GM19468 (cell line): ENCODE results near the gene EYS.
"Not testable (repeated sequence)": the region's sequence is repeated elsewhere in the genome, so short reads cannot be mapped to it uniquely, and the experiment has no call there.

Experiments
- ATAC-seq: cut with Tn5 transposase; IDR thresholded peaks from one replicate; pipeline ENCODE4 v1.9.1; 2021; ENCODE audit warnings: mild to moderate bottlenecking, moderate library complexity, moderate number of reproducible peaks; ENCODE audit not compliant: unreplicated experiment; ENCODE audit errors: extremely low read depth

The EYS gene

DNA sequence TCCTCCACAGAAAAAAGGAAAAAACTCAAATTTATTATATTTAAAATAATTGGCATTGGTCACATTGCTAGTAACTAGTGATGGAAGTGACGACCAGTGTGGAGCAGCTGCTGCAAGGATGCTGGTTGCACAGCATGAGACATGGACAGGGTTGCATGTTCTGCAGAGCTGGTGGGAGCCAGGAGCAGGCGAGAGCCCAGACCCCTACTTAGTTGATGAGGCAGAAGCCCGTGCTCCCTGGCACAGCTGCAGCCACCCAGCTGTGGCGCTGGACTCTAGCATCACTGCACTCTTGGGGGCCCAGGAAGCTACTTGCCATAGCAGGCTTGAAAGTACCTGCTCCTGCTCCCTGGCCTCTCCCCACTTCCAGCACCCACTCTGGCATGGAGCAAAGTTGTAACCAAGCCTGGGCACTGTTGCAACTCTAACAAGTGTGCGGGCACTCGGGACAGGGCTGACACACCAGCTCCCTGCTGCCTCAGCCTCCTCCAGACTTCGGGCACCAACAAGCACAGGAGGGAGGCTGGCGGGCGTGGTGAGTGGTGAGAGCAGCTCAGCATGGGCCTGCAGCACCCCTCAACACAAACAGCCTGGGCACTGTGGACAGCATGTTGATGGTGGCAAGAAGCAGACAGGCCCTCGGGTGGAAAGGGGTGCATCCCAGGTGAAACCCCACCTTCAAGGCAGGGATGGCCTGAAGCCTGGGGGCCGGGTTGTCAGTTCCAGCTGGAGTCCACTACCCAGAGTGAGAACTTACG is 69.6 kb downstream of the EYS start:
- ATAC-seq: no peak

DNA sequence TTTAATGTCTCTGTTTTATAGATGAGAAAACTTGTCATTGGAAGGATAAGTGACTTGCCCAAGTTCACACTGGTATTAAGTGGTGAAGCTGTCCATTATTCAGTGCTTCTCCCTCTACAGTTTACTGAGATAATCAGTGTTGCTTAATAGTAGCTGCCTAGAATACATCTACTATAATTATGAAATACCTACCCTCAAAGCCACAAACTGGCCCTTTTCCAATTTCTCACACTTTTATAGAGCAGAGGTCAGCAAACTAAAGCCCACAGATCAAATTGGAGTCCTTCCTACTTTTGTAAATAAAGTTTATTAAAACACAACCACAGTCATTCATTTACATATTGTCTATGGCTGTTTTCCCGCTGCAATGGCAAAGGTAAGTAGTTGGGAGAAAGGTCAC is 73.5 kb downstream of the EYS start:
- ATAC-seq: no peak

DNA sequence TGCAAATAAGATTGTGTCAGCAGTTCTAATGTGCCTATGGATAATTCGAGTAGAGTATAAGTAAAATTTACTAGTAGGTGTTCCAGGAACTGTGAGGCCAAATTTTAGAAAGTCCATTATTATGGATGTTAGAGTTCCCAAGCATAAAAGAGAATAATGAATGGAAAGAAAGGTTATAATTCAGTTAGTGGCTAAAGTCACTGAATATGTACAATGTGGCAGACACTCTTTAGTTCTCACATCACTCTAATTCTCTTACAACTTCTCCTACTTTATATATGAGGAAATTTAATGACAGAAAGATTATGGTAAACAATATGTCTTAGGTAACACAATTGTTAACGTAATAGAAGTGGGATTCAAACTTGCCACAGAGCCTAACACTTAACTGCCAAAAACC is 75.3 kb downstream of the EYS start:
- ATAC-seq: no peak

DNA sequence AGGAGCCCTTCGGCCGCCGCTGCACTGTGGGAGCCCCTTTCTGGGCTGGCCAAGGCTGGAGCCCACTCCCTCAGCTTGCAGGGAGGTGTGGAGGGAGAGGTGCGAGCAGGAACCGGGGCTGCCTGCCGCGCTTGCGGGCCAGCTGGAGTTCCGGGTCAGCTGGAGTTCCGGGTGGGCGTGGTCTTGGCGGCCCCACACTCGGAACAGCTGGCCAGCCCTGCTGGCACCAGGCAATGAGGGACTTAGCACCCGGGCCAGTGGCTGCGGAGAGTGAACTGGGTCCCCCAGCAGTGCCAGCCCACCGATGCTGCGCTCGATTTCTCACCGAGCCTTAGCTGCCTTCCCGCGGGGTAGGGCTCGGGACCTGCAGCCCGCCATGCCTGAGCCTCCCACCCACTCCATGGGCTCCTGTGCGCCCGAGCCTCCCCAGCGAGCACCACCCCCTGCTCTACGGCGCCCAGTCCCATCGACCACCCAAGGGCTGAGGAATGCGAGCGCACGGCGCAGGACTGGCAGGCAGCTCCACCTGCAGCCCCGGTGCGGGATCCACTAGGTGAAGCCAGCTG is 79.5 kb downstream of the EYS start:
- not testable (repeated sequence) for ATAC-seq

DNA sequence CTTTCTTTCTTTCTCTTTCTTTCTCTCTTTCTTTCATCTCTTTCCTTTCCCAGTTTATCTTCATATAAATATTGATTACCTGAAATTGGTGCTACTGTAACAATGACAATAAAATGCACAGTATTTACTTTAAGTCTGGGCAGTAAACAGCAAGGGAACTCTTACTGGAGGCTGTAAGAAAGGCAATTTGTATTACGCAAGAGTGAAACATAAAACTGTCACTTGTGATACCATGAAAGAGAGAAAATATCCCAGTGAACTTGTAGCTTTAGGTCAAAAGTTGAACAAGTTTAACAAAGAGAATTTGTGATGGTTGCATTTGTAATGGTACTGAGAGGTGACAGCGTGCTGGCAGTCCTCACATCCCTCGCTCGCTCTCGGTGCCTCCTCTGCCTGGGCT is 80.0 kb downstream of the EYS start:
- ATAC-seq: no peak

DNA sequence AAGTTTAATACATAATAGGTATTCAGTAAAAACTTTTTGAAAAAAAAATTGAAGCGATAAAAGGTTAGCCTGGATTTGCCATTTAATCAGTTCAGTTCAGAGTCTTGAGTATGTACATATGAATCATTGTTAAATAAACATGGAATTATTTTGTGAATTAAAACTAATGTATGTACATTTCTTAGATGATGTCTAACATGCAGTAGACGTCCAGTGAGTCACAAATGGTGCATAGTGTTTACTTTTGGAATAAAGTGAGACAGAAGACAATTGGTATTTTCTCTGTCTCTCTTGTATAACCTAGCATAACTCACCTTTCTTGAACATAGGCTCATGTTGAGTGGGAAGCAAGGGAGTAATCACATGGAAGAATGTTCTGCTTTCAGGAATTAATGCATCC is 83.5 kb downstream of the EYS start:
- ATAC-seq: no peak

DNA sequence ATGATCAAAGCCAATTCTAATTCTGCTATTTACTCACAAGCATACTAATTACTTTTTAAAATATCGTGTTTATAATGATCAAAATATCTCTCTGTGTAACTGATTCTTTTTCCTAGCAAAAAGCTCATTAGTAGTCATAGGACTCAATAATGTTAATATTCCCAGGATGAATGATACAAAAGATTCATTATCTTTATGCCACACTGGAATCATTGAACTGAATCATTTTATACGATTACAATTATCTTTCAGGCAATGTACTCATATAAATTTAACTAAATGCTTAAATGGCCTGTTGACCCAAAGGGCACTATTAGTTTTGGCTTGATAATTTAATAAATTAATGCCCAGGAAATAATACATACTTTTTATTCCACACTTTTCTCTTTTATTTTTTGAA is 96.3 kb downstream of the EYS start:
- no peak for ATAC-seq

DNA sequence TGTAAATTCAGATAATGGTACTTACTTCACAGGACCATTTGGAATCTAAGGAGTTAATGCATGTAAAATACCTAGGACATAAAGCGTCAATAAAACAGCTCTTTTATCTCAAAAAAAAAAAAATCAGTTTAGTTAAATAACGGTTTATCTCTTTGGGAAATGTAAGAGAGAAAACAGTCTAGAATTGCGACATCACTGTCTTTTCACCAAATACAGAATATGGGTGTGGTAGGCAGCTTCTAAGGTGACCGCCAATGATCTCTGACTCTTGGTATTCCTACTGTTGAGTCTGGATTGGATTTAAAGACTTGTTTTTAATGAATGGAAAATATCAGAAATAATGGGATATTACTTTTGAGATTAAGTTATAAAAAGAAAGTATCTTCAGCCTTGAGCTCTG is 111.5 kb downstream of the EYS start:
- no peak for ATAC-seq

DNA sequence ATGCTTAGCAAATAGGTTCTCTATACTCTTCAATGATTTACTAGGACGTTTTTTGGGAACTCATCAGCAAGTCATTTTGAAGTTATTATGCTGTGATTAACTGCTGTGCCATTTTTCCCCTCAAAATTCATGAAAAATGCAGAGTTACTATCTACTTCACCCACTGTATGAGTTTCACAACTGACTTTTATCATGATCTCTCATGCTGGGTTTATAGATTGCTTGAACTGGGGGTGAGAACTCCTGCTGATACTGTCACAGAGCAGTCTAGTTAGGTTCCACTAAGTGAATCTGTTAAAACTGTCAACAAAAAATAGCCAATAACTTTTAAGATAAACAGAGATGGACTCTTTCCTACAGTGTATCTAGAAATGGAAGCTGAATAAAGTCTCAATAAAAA is 136.7 kb downstream of the EYS start:
- no peak for ATAC-seq

DNA sequence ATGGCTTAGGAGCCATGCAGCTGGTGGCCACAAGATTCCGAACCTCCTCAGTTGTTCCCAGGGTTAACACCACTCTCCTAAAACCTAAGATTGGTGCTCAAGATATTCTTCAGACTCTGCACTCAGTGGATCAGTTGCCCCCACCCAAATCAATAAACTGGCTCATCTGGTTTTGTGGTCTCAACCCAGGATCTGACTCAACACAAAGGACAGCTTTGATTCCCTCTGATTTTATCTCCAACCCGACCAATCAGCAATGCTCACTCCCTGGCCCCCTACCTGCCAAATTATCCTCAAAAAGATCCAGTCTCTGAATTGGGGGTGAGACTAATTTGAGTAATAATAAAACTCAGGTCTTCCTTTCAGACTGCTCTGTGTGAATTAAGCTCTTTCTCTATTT is 137.5 kb downstream of the EYS start:
- ATAC-seq: no peak

DNA sequence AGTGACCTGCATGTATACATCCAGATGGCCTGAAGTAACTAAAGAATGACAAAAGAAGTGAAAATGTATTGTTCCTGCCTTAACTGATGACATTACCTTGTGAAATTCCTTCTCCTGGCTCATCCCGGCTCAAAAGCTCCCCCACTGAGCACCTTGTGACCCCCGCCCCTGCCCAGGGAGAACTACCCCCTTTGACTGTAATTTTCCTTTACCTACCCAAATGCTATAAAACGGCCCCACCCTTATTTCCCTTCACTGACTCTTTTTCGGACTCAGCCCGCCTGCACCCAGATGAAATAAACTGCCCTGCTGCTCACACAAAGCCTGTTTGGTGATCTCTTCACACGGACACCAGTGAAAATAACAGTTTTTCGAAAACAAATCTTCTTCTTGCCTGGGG is 138.0 kb downstream of the EYS start:
- ATAC-seq: not testable (repeated sequence)

DNA sequence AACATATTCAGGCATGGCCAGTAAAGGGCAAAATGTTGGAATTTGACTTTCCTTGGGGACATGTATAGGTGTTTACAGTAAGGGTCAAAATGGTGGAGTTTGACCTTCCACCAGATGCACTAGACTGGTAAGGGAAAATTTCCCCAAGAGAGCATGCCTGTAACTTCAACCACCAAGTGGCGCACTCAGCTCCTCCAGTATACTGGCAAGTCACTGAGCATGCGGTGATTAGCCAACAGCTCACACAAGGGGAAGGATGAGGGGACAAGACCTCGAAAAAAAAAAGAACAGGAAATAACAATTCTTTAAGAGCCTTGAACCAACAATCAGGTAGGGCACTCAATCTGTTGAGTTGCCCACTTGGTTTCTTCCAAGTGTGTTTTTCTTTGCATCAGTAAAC is 140.9 kb downstream of the EYS start:
- no peak for ATAC-seq

DNA sequence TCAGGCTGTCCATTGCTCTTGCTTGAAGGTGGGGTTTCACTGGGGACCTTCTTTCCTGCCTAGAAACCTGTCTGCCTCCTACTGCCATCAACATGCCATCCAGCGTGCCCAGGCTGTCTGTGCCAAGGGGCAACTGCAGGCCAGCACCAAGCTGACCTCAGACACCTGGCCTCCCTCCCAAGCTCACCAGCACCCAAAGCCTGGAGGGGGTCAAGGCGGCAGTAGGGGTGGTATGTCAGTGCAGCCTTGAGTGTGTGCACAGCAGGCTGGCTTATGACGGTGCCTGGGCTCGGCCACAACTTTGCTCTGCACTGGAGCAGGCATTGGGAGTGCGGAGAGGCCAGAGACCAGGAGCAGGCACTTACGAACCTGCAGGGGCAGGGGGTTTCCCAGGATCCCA is 149.0 kb downstream of the EYS start:
- ATAC-seq: no peak

DNA sequence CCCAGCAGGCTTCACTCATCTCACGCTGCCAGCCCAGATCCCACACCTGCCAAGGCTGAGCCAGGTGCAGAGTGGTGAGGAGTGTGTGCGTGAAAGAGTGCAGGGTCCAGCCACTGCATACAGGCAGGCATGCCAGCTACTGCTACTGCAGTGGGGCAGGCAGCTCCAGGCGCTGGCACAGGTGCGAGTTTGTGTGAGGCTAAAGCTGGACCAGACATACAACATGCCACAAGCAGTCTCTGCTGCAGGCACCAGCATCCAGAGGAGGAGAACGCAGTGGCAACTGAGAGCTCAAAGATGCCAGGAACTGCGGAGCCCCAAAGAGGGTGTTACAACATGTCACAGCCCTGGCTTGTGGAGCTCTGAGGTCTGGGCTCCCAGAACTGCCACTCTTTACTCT is 149.8 kb downstream of the EYS start:
- ATAC-seq: no peak

DNA sequence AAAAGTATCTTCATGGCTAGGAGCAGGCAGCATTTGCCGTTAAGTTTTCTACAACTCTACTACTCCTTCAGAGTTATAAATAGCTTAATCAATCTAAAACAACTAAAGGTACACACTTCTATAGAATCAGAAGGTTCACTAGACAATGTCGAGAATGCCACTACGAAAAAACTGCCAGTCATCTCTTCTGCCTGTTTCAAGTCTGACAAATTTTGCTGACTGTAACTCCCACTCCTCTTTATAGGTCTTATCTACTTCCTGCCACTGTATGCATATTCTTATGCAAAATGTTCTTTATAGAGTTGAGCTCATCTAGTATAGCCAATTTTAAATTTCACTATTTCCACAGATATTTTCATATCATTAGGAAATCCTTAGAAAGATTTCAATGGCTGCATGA is 160.1 kb downstream of the EYS start:
- ATAC-seq: no peak

DNA sequence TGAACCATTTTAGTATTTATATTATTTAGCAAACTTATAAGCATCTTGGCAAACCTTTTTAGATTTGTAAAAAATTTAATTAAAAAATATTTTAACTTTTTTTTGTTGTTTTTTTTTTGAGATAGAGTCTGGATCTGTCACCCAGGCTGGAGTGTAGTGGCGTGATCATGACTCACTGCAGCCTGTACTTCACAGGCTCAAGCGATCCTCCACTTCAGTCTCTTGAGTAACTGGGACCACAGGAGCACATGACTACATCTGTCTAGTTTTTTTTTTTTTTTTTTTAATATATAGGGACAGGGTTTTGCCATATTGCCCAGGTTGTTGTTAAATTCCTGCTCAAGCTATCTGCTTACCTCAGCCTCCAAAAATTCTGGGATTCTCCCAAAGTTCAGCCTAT is 161.1 kb downstream of the EYS start:
- ATAC-seq: no peak

DNA sequence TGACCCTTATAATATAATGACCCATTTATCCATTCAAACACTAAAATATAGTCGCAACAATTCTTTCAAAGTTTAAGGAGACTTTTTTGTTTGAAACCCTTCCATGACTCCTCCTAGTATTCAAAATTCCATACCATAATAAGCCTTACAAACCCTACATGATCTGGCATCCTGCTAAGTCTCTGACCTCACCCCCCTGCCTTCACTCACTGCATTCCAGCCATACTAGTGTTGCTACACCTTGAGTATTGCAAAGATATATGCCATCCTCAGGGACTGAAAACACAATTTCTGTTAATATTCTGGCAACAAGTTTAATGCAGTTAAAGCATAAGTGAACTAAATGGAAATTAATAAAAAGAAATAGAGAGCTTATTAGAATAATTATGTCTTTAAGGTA is 168.4 kb downstream of the EYS start:
- ATAC-seq: no peak

DNA sequence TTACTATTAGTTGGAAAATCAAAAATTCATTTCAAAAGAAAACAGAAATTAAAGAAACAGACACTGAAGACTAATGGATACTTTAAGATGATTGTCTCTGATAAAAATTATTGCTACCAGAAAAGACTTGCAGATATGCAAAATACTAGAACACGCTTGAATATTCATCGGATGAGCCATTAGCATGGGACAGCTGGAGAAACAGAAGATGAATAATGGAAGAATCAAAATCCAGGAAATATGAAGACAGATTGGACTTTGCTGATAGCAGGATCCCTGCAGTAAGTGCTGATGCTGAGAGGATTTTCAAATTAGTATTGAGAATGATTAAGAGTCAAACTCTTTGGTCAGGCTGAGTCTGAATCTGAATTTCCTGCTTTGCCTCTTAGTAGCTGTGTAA is 169.4 kb downstream of the EYS start:
- ATAC-seq: no peak

DNA sequence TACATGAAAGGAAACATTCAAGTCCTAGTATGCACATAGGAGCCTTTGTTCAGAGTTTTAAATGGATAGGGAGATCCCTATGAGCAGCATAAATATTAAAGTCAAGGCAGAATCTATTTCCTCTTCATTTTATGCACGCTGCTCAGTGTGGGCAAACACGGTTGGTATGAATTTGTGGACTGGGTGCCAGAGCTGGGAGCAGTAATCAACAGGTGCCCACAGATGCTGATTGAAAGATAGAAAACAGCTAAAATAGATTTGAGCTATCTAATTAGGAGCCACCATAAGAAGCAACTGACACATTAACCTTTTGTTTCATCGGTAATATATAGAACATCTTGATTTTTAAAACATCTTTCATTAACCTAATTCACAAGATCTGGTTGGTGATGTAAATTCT is 175.5 kb downstream of the EYS start:
- no peak for ATAC-seq

DNA sequence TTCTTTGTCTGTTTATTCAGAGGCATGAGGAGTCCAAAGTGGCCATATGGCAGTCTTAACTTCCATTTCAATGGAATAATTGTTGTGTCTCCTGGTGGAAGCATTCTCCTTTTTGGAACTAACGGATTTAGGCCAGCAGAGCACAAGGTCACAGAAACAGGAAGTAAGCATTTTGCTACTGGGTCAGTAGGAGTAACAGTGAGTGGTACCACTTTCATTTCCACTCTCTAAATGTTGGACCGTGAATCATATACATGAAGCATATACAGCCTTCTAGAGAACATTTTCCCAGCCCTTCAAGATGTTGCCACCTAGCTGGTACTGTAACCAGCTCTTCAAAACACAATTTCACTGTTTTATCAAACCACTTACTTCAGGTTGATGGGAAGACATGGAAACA is 182.8 kb downstream of the EYS start:
- ATAC-seq: no peak

DNA sequence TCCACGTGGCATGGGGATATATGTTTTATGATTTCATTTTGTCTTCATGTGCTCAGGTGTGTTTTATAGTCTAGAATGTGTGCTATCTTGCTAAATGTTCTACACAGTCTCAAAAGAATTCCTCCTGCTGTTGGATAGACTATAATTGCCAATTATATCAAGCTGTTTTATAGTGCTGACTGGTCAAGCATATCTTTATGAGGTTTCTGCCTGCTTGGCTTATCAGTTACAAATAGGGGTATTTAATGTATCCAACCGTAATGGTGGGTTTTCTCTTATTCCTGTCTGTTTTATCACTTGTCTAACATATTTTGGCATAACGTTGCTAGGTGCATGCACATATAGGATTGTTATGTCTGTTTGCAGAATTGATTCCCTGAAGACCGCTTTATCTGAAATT is 201.3 kb downstream of the EYS start:
- ATAC-seq: no peak

DNA sequence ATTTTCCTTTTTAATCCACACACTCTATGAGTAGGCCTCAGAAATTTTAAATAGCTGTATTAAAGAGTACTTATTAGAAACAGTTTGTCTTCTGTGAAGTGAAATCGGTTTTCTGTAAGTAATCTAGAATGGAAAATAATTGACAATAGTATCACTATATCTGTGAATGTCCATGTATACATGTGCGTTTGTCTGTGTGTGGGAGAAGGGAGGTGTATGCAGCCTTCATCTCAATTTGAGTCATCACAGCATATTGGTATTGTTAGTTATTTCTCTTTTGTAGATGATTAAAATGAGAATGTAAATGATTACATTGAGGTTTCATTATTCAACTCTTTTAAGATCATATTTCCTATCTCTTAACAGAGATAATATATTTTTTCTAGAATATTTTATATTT is 206.0 kb downstream of the EYS start:
- ATAC-seq: peak; percentile 32
